Measurements from ENCODE around the gene SLC29A1. TPM values are rescaled to one million over a fixed set of nuclear protein-coding genes. Genes with fewer than 3 reads are reported as not detected.

The SLC29A1 gene
- total and polyA plus RNA-seq, 9 of the 15 experiments (the other 6 are each of a cell fraction or from before 2014, with no cell fraction given) = 18.9 to 170 (median 57.7) TPM

- 81% methylated on average over 6 of the region's 6 CpGs for WGBS (ENCODE audit: insufficient coverage, low coverage, missing lambda C conversion rate)
- Histone ChIP-seq H3K27me3 (ENCODE audit: control insufficient read depth in 2 of 2, insufficient read depth in 2 of 2, low read length in 2 of 2) (no peaks in the 10 kb centered on the region), H2AFZ (ENCODE audit: low read depth, low read length) (no peak overlapping the region), H3K9me3 (replicated peaks; ENCODE audit: control insufficient read depth, insufficient read depth, low read depth, low read length) (no peaks in the 10 kb centered on the region), H3K4me1 (replicated peaks in 1 of 2; ENCODE audit: control insufficient read depth in 2 of 2, insufficient read depth in 2 of 2, low read length in 2 of 2) (peaks cover 16 to 31% of the 10 kb centered on the region in 2 experiments; a peak in 4 of 5 replicates), H3K4me2 (ENCODE audit: insufficient read depth, low read length) (no peak overlapping the region), H3K36me3 (ENCODE audit: control insufficient read depth, insufficient read depth, low read length) (peaks cover 40% of the 10 kb centered on the region), H4K20me1 (replicated peaks; ENCODE audit: control insufficient read depth, insufficient read depth, low read length) (no peaks in the 10 kb centered on the region), H3K9ac (ENCODE audit: insufficient read depth in 1 of 2, low read depth in 2 of 2, low read length in 2 of 2) (peak overlapping the region in 1 of 2 experiments; percentile 15; a peak in 1 of 4 replicates), H3K27ac (ENCODE audit: extremely low read depth, low read depth, low read length) (no peak overlapping the region), H3K4me3 (no peak overlapping the region), H3K79me2 (ENCODE audit: control insufficient read depth, insufficient read depth, low read length) (no peaks in the 10 kb centered on the region), H3K9me1 (ENCODE audit: control insufficient read depth, insufficient read depth, low read length) (no peaks in the 10 kb centered on the region)
- in situ Hi-C loops (cut with MboI) (loop anchor here (5.0 kb wide), 1 partner anchor 64 kb away; no protein-coding TSS in a partner anchor), intact Hi-C loops (cut with micrococcal nuclease) (no loop called here)
- BruUV-seq (replicated peaks) = TSS peak; percentile 4
- DNase-seq (ENCODE audit: extremely low read depth in 1 of 4, low spot score in 3 of 4) = no peak
- TF ChIP-seq DPF2 (IDR thresholded peaks at IDR 0.05) = no peak
- TF ChIP-seq CTCF (IDR thresholded peaks at IDR 0.05 in 2 of 3, conservative IDR thresholded peaks at IDR 0.05 in 1 of 3; ENCODE audit: insufficient read depth in 2 of 3, low read depth in 1 of 3, low read length in 3 of 3) = peak in 2 of 3 experiments; percentile 22 to 35; a peak in 1 of 6 replicates
- no peak for FAIRE-seq
- POLR2A ChIA-PET = interaction anchor here (0.6 to 6.0 kb wide), 6 partner anchors 11 to 1040 kb away, joined by 3 to 90 read pairs (median 4); partner anchors contain the start of genes HSP90AB1, SLC29A1 and SLC35B2
- no peak for ATAC-seq
- CTCF ChIA-PET (ENCODE audit: low intra/inter-chr PET ratio) = interaction anchor here (2.6 to 3.3 kb wide), 2 partner anchors 63 kb away, joined by 20 to 26 read pairs; no protein-coding TSS in a partner anchor
Observed at GRCh38 chr6:44235891-44236516, 12.6 kb downstream of the SLC29A1 start.
